ENCODE results near the gene GNA15. TPM values are rescaled to one million over a fixed set of nuclear protein-coding genes. Genes with fewer than 3 reads are reported as not detected.

Gene GNA15
- total RNA-seq, 1 experiment from 2014 or later: 6.2 TPM

DNA sequence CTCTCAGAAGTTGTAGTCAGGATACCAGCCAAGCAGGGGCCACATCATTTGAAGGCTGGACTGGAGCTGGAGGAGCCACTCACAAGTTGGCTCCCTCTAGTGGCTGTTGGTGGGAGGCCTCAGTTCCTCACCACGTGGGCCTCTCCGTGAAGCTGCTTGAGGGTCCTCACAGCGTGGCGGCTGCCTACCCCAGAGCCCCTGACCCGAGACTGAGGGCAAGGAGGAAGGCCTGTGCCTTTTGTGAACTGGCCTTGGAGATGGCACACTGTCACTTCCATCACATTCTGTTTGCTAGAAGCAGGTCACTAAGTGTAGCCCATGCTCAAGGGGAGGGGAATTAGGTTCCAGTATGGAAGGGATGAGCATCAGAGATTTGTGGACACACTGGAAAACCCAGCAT, 27.1 kb upstream of the GNA15 start:
- no peaks in the 10 kb centered on the region for H3K27me3 ChIP-seq (ENCODE audit: control insufficient read depth, insufficient read depth, low read length)
- DNase-seq (ENCODE audit: low read depth, low spot score) (no peak), ATAC-seq (peak; percentile 78)
- in situ Hi-C loops (cut with HindIII; ENCODE audit: low pct_unique_long_range_greater_than_20kb, low sequenced_read_pairs) (no loop called here), intact Hi-C loops (cut with micrococcal nuclease; ENCODE audit: unreplicated experiment) (no loop called here)
- CTCF ChIA-PET: interaction anchor here (0.5 to 1.1 kb wide), 6 partner anchors 13 to 187 kb away, joined by 3 to 9 read pairs (median 3); partner anchors contain the start of gene TLE6
- H3K36me3 ChIP-seq (ENCODE audit: control insufficient read depth, insufficient read depth, low read length): no peaks in the 10 kb centered on the region
- POLR2A ChIA-PET: interaction anchor here (0.6 kb wide), 1 partner anchor 1157 kb away, joined by 4 read pairs; no protein-coding TSS in a partner anchor
- H3K4me3 ChIP-seq (ENCODE audit: low read depth in 2 of 2, low read length in 2 of 2): no peak overlapping the region
- no peak overlapping the region for H3K27ac ChIP-seq (ENCODE audit: low read length)
- H3K4me1 ChIP-seq (ENCODE audit: control insufficient read depth, insufficient read depth, low read length): peaks cover 9% of the 10 kb centered on the region
- TF ChIP-seq, protein P1, sequence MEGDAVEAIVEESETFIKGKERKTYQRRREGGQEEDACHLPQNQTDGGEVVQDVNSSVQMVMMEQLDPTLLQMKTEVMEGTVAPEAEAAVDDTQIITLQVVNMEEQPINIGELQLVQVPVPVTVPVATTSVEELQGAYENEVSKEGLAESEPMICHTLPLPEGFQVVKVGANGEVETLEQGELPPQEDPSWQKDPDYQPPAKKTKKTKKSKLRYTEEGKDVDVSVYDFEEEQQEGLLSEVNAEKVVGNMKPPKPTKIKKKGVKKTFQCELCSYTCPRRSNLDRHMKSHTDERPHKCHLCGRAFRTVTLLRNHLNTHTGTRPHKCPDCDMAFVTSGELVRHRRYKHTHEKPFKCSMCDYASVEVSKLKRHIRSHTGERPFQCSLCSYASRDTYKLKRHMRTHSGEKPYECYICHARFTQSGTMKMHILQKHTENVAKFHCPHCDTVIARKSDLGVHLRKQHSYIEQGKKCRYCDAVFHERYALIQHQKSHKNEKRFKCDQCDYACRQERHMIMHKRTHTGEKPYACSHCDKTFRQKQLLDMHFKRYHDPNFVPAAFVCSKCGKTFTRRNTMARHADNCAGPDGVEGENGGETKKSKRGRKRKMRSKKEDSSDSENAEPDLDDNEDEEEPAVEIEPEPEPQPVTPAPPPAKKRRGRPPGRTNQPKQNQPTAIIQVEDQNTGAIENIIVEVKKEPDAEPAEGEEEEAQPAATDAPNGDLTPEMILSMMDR (IDR thresholded peaks at IDR 0.05): peak; percentile 89
- TF ChIP-seq TCF7L2 (IDR thresholded peaks at IDR 0.05; ENCODE audit: low read depth, low read length): no peak
- BruUV-seq (replicated peaks): TSS peak; percentile 59
- H3K9me3 ChIP-seq (ENCODE audit: control insufficient read depth, insufficient read depth, low read depth, low read length): no peaks in the 10 kb centered on the region

DNA sequence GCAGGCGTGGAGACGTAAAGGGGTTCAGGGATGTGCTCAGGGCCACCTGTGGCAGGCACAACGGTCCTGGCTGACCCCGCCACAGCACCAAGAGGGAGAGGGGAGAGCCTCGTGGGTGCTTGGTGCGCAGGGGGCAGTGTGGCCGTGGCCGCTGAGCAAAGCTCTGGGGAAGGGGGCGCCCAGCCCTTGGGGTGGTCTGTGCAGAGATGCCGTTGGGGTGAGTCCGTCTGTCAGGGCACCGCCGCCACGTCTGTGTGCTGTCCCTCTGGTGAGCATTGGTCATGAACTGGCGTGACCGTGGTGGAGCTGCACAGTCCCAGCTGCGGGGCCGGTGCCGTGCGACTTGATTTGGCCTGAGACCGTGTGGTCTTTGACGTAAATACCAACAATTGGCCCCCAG, 26.3 kb upstream of the GNA15 start:
- POLR2A ChIA-PET: no interaction called here
- no peak for ATAC-seq
- no peaks in the 10 kb centered on the region for H3K27me3 ChIP-seq (ENCODE audit: control insufficient read depth, insufficient read depth, low read length)
- no peaks in the 10 kb centered on the region for H3K9me3 ChIP-seq (ENCODE audit: control insufficient read depth, insufficient read depth, low read depth, low read length)
- intact Hi-C loops (cut with micrococcal nuclease; ENCODE audit: unreplicated experiment): no loop called here
- no peaks in the 10 kb centered on the region for H3K36me3 ChIP-seq (ENCODE audit: control insufficient read depth, insufficient read depth, low read length)
- CTCF ChIA-PET: no interaction called here
- peaks cover 9% of the 10 kb centered on the region for H3K4me1 ChIP-seq (ENCODE audit: control insufficient read depth, insufficient read depth, low read length)
- TF ChIP-seq, protein P2, sequence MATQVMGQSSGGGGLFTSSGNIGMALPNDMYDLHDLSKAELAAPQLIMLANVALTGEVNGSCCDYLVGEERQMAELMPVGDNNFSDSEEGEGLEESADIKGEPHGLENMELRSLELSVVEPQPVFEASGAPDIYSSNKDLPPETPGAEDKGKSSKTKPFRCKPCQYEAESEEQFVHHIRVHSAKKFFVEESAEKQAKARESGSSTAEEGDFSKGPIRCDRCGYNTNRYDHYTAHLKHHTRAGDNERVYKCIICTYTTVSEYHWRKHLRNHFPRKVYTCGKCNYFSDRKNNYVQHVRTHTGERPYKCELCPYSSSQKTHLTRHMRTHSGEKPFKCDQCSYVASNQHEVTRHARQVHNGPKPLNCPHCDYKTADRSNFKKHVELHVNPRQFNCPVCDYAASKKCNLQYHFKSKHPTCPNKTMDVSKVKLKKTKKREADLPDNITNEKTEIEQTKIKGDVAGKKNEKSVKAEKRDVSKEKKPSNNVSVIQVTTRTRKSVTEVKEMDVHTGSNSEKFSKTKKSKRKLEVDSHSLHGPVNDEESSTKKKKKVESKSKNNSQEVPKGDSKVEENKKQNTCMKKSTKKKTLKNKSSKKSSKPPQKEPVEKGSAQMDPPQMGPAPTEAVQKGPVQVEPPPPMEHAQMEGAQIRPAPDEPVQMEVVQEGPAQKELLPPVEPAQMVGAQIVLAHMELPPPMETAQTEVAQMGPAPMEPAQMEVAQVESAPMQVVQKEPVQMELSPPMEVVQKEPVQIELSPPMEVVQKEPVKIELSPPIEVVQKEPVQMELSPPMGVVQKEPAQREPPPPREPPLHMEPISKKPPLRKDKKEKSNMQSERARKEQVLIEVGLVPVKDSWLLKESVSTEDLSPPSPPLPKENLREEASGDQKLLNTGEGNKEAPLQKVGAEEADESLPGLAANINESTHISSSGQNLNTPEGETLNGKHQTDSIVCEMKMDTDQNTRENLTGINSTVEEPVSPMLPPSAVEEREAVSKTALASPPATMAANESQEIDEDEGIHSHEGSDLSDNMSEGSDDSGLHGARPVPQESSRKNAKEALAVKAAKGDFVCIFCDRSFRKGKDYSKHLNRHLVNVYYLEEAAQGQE (IDR thresholded peaks at IDR 0.05; ENCODE audit: insufficient read depth in 1 of 2, low read depth in 2 of 2, low read length in 1 of 2): no peak
- no peak for TF ChIP-seq TCF7L2 (IDR thresholded peaks at IDR 0.05; ENCODE audit: low read depth, low read length)
- TF ChIP-seq POLR2AphosphoS5 (IDR thresholded peaks at IDR 0.05; ENCODE audit: low read depth, low read length): no peak
- no peak for TF ChIP-seq SIN3A (IDR thresholded peaks at IDR 0.05; ENCODE audit: borderline replicate concordance, insufficient read depth, low read depth, low read length)
- TF ChIP-seq, protein P1 (IDR thresholded peaks at IDR 0.05): no peak
- BruUV-seq (replicated peaks): no TSS peak
- H3K27ac ChIP-seq (ENCODE audit: low read length): no peak overlapping the region
- no peak for DNase-seq (ENCODE audit: low read depth, low spot score)
- in situ Hi-C loops (cut with HindIII; ENCODE audit: low pct_unique_long_range_greater_than_20kb, low sequenced_read_pairs): no loop called here
- H3K4me3 ChIP-seq (ENCODE audit: low read depth in 2 of 2, low read length in 2 of 2): no peak overlapping the region
